ENCODE data around the gene LTBP3.

GRCh38 chr11:65599216-65599954 is 41.2 kb upstream of the LTBP3 start:
- no peak for TF ChIP-seq RCOR1 (IDR thresholded peaks at IDR 0.05; ENCODE audit: low read length)
- TF ChIP-seq PBX3 (IDR thresholded peaks at IDR 0.05), result no peak
- TF ChIP-seq MAX (IDR thresholded peaks at IDR 0.05; ENCODE audit: low read depth), result no peak
- no peak for TF ChIP-seq CTCF (IDR thresholded peaks at IDR 0.05)
- no peak for TF ChIP-seq USF2 (IDR thresholded peaks at IDR 0.05; ENCODE audit: borderline replicate concordance, low read depth, low read length)
- no peak for TF ChIP-seq GABPA (IDR thresholded peaks at IDR 0.05; ENCODE audit: low read depth)
- TF ChIP-seq NFIC (IDR thresholded peaks at IDR 0.05; ENCODE audit: borderline replicate concordance), result no peak
- TF ChIP-seq MXI1 (IDR thresholded peaks at IDR 0.05; ENCODE audit: low read depth, low read length), result no peak
- no peak for TF ChIP-seq EZH2phosphoT487 (IDR thresholded peaks at IDR 0.05; ENCODE audit: borderline replicate concordance, low read depth)
